Stomach (tissue), 9 donors: ENCODE results near the gene SLC37A1. TPM values are rescaled to one million over a fixed set of nuclear protein-coding genes. Genes with fewer than 3 reads are reported as not detected.

Experiments used
- DNase-seq, 2 donors: peaks; one replicate each; pipeline versions ENCODE4 v3.0.0 to v3.0.0-alpha.2; 2013 to 2019
- H3K27ac ChIP-seq, 5 donors: fragments of 200-600 bp in 4 of 5; sonication (generic) in 4 of 5; one replicate each; pipeline ENCODE4 v1.5.1; 2013 to 2019; ENCODE audit warnings: mild to moderate bottlenecking in 1 of 5, moderate library complexity in 1 of 5
- H3K27me3 ChIP-seq, 3 donors: fragments of 200-600 bp; sonication (generic); one replicate each; pipeline ENCODE4 v1.5.1; 2017 to 2019; ENCODE audit warnings: mixed run types in 1 of 3
- H3K36me3 ChIP-seq, 4 donors: fragments of 200-600 bp; sonication (generic); 1 replicate in 3 of 4; 2 replicates in 1 of 4; pipeline ENCODE4 v1.5.1; 2016 to 2019
- H3K4me1 ChIP-seq, 4 donors: fragments of 200-600 bp; sonication (generic); one replicate each; pipeline ENCODE4 v1.5.1; 2016 to 2019
- H3K4me3 ChIP-seq, 4 donors: fragments of 200-600 bp; sonication (generic) in 3 of 4; one replicate each; pipeline ENCODE4 v1.5.1; 2016 to 2019; ENCODE audit warnings: mild to moderate bottlenecking in 1 of 4
- H3K9me3 ChIP-seq, 4 donors: fragments of 200-600 bp; sonication (generic); one replicate each; pipeline ENCODE4 v1.5.1; 2016 to 2019
- EP300 ChIP-seq: sonication (generic); formaldehyde crosslinking; IDR thresholded peaks from one replicate; pipeline ENCODE4 v1.6.1; 2017; ENCODE audit warnings: antibody characterized with exemption
- POLR2A ChIP-seq, 4 donors: fragments of 450-650 bp; IDR thresholded peaks; one replicate each; pipeline ENCODE4 v1.6.1; 2016; ENCODE audit warnings: antibody characterized with exemption in 4 of 4, control low read depth in 2 of 4, mild to moderate bottlenecking in 1 of 4, moderate library complexity in 1 of 4
- POLR2AphosphoS5 ChIP-seq, 3 donors: sonication (generic); formaldehyde crosslinking; IDR thresholded peaks; one replicate each; pipeline ENCODE4 v1.6.1; 2016; ENCODE audit warnings: antibody characterized with exemption in 3 of 3
- WGBS, 5 donors: extraction: QIAGEN DNeasy Blood & Tissue Kit in 3 of 5; methylation state at CpG; one replicate each; pipeline versions ENCODE4 v1.1.5 to v1.1.7; 2013 to 2018; 5-methylcytosine and 5-hydroxymethylcytosine counted together
- intact Hi-C: fragments of 100-400 bp; cut with DNase I; formaldehyde crosslinking; loops from one replicate; pipeline ENCODE4 v1.15.1; 2023; ENCODE audit warnings: low total_unique reads
- polyA plus RNA-seq, 3 donors: library from polyadenylated mRNA; stranded (reverse); fragments of 200-250 nt; gene quantifications; one replicate each; pipeline ENCODE4 v1.2.3, GENCODE V29; 2013
- total RNA-seq, 5 donors: library from RNA; depleted of rRNA; stranded (reverse); fragments of >200 nt; gene quantifications; one replicate each; pipeline versions ENCODE4 v1.1.0 to v1.2.3, GENCODE V29; 2014 to 2016
- TF ChIP-seq, protein P1 (sequence below), 7 experiments: fragments of 450-650 bp in 4 of 7; fragments of 200-600 bp in 3 of 7; sonication (generic) in 3 of 7; IDR thresholded peaks; one replicate each; pipeline ENCODE4 v1.5.1; 2016 to 2019; ENCODE audit warnings: antibody characterized with exemption in 7 of 7, control low read depth in 2 of 7, mild to moderate bottlenecking in 1 of 7
- donor health status: healthy with polysubstance abuse.
- donor health status: Bipolar disorder and iron deficiency.
- donor health status: healthy.

Gene SLC37A1
- total and polyA plus RNA-seq, 8 donors: 9.8 to 72.9 (median 18.1) TPM

DNA sequence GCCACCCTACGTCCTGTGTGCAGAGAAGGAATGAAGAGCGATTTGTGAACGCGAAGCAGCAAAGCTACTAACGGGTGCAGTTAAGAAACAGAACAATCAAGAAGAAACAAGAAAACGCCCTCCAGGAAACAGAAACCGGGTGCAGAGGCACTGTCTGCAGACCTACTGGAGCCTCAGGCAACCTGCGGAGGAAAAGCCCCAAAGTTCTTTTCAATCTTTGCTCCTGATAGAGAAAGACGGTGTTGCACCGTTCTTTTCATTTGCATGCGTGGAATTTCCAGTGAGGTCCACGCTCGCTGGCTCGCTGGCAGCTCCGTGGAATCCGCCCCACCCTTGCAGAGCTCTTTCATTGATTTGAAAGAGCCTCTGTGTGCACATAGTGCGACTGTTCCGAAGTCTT is 102.8 kb downstream of the SLC37A1 start:
- TF ChIP-seq, protein P1, sequence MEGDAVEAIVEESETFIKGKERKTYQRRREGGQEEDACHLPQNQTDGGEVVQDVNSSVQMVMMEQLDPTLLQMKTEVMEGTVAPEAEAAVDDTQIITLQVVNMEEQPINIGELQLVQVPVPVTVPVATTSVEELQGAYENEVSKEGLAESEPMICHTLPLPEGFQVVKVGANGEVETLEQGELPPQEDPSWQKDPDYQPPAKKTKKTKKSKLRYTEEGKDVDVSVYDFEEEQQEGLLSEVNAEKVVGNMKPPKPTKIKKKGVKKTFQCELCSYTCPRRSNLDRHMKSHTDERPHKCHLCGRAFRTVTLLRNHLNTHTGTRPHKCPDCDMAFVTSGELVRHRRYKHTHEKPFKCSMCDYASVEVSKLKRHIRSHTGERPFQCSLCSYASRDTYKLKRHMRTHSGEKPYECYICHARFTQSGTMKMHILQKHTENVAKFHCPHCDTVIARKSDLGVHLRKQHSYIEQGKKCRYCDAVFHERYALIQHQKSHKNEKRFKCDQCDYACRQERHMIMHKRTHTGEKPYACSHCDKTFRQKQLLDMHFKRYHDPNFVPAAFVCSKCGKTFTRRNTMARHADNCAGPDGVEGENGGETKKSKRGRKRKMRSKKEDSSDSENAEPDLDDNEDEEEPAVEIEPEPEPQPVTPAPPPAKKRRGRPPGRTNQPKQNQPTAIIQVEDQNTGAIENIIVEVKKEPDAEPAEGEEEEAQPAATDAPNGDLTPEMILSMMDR (IDR thresholded peaks at IDR 0.05): no peak
- no peak for TF ChIP-seq POLR2AphosphoS5 (IDR thresholded peaks at IDR 0.05)
- TF ChIP-seq POLR2A (IDR thresholded peaks at IDR 0.05): no peak
- no peak for TF ChIP-seq EP300
- no peak overlapping the region for H3K27ac ChIP-seq
- peak overlapping the region in 3 of 4 donors; percentile 15 to 26 (median 21) for H3K4me3 ChIP-seq
- H3K36me3 ChIP-seq: no peaks in the 10 kb centered on the region
- peaks cover 0 to 8% (median 0%) of the 10 kb centered on the region in 4 donors for H3K9me3 ChIP-seq
- no peak for DNase-seq
- H3K27me3 ChIP-seq: peaks cover 3 to 54% (median 20%) of the 10 kb centered on the region in 3 donors
- intact Hi-C loops: no loop called here
- H3K4me1 ChIP-seq: peaks cover 0 to 16% (median 8%) of the 10 kb centered on the region in 4 donors
- 10 to 17% (median 13%) methylated on average over 17 to 18 of the region's 18 CpGs for WGBS, 5 donors

DNA sequence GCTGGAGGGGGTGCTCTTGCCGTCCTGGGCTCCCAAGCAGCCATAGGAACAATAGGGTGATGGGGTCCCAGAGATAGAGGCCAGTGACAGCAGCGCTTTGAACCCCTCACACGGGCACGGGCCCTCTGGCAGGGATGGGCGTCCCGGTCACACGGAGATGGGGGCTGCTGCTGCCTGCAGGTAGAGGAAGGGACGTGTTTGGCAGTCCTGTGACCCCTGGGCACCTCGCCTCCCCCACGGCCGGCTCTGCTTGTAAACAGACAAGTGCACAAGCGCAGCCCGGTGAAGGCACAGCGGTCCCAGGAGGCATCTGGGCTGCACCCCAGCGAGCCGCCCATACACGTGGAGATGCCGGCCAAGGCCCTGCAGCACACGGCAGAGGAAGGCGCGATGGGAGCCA is 103.3 kb downstream of the SLC37A1 start:
- peaks cover 0 to 8% (median 0%) of the 10 kb centered on the region in 4 donors for H3K9me3 ChIP-seq
- intact Hi-C loops: no loop called here
- 62 to 86% (median 74%) methylated on average over 18 to 21 of the region's 21 CpGs for whole genome bisulfite sequencing, 5 donors
- H3K4me3 ChIP-seq: no peak overlapping the region
- peaks cover 0 to 16% (median 8%) of the 10 kb centered on the region in 4 donors for H3K4me1 ChIP-seq
- TF ChIP-seq POLR2A (IDR thresholded peaks at IDR 0.05) (no peak), POLR2AphosphoS5 (IDR thresholded peaks at IDR 0.05) (no peak), EP300 (no peak)
- TF ChIP-seq, protein P1 (IDR thresholded peaks at IDR 0.05): no peak
- H3K36me3 ChIP-seq: no peaks in the 10 kb centered on the region
- peaks cover 3 to 58% (median 20%) of the 10 kb centered on the region in 3 donors for H3K27me3 ChIP-seq
- no peak overlapping the region for H3K27ac ChIP-seq
- DNase-seq: no peak

DNA sequence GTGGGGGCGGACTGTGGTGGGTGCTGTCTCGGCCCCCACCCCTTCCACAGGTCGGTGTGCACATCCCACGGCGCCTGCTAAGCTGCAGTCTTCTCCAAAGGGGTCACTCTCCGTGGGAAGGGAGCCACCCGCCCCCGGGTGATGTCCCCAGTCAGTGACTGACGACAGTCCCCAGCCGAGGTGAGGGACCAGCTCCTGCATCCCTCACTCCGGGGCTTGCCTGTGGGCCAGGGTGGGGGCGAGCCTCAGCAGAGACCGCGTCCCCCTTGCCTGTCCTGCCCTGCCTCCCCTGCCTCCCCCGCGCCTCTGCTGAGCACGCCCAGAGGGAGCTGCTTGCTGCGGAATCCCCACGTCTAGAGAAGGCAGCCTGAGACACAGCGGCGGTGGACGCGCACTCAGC is 103.8 kb downstream of the SLC37A1 start:
- no peak for DNase-seq
- peaks cover 0 to 4% (median 0%) of the 10 kb centered on the region in 4 donors for H3K9me3 ChIP-seq
- H3K4me3 ChIP-seq: no peak overlapping the region
- H3K4me1 ChIP-seq: peaks cover 0 to 16% (median 8%) of the 10 kb centered on the region in 4 donors
- 70 to 80% (median 72%) methylated on average over 15 to 23 of the region's 23 CpGs for WGBS, 5 donors
- no peak overlapping the region for H3K27ac ChIP-seq
- TF ChIP-seq EP300: no peak
- TF ChIP-seq POLR2A (IDR thresholded peaks at IDR 0.05): no peak
- TF ChIP-seq, protein P1 (IDR thresholded peaks at IDR 0.05): no peak
- no peak for TF ChIP-seq POLR2AphosphoS5 (IDR thresholded peaks at IDR 0.05)
- H3K36me3 ChIP-seq: no peaks in the 10 kb centered on the region
- intact Hi-C loops: no loop called here
- peaks cover 3 to 58% (median 20%) of the 10 kb centered on the region in 3 donors for H3K27me3 ChIP-seq

DNA sequence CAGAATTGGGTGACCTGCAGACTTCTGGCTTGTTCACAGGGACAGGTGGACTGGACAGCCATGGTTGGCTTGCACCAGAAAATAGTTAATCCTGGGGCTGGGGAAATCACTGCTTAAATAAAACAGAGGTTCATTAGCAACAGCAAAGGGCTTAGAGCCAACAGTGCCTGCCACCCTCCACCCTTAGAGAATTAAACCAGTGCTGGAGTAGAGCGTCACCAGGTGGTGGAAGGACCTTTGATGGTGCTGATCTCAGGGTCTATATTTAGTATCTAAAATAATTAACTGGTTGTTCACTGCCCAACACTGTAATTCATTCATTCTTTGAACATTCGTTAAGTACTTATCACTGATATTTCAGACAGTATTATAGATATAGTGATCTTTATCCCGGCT is 105.1 kb downstream of the SLC37A1 start:
- H3K9me3 ChIP-seq: no peaks in the 10 kb centered on the region
- H3K27me3 ChIP-seq: peaks cover 3 to 66% (median 20%) of the 10 kb centered on the region in 3 donors
- no peak overlapping the region for H3K27ac ChIP-seq
- intact Hi-C loops: no loop called here
- no peak overlapping the region for H3K4me3 ChIP-seq
- DNase-seq: no peak
- TF ChIP-seq EP300: no peak
- TF ChIP-seq POLR2A (IDR thresholded peaks at IDR 0.05): no peak
- TF ChIP-seq POLR2AphosphoS5 (IDR thresholded peaks at IDR 0.05): no peak
- TF ChIP-seq, protein P1 (IDR thresholded peaks at IDR 0.05): no peak
- peaks cover 0 to 17% (median 8%) of the 10 kb centered on the region in 4 donors for H3K4me1 ChIP-seq
- 31 to 51% (median 43%) methylated on average over 3 of the region's 3 CpGs for WGBS, 5 donors
- no peaks in the 10 kb centered on the region for H3K36me3 ChIP-seq
